ENCODE data around the gene TMSB10. TPM values are rescaled to one million over a fixed set of nuclear protein-coding genes. Genes with fewer than 3 reads are reported as not detected.
"Not testable (repeated sequence)": the region's sequence is repeated elsewhere in the genome, so short reads cannot be mapped to it uniquely, and the experiment has no call there.

The TMSB10 gene
- total and polyA plus RNA-seq, 2 of the 13 experiments (the other 11 are each of a cell fraction or from before 2014, with no cell fraction given) = 665 to 708 TPM

DNA sequence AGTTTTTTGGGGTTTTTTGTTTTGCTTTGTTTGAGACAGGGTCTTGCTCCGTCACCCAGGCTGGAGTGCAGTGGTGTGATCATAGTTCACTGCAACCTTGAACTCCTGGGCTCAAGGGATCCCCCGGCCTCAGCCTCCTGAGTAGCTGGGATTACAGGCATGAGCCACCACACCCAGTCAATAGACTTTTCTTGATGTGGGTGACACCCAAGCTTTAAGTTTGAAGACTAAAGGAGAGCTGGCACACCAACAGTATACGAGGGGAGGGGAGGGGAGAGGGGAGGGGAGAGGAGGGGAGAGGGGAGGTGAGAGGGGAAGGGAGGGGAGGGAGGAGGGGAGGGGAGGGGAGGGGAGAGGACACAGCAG is 40.4 kb downstream of the TMSB10 start:
- H4K20me1 ChIP-seq (ENCODE audit: insufficient read depth, low read length); H3K79me2 ChIP-seq (ENCODE audit: insufficient read depth, low read length); FAIRE-seq; in situ Hi-C loops (cut with HindIII; ENCODE audit: extremely low pct_ligation_motif_present, low pct_unique_long_range_greater_than_20kb); H3K27me3 ChIP-seq (ENCODE audit: control insufficient read depth in 1 of 2, insufficient read depth in 2 of 2, low read length in 2 of 2); DNase-seq (ENCODE audit: low spot score); H2AFZ ChIP-seq (ENCODE audit: low read length); BruUV-seq (replicated peaks); H3K36me3 ChIP-seq (replicated peaks in 1 of 2; ENCODE audit: control insufficient read depth in 1 of 2, insufficient read depth in 2 of 2, low read length in 2 of 2); H3K9me3 ChIP-seq (ENCODE audit: low read length): not testable (repeated sequence)
- ChIA-PET CTCF (ENCODE audit: low intra/inter-chr PET ratio, low total read pairs) (interaction anchor here (1.2 kb wide), 1 partner anchor 69 kb away, joined by 4 read pairs; no protein-coding TSS in a partner anchor), POLR2A (interaction anchor here (0.8 to 4.5 kb wide), 13 partner anchors 8 to 379 kb away, joined by 3 to 37 read pairs (median 6); partner anchors contain the start of genes KCMF1 and TMSB10)
- peak overlapping the region; percentile 57 for H3K9ac ChIP-seq (ENCODE audit: insufficient read depth, low read depth, low read length)
- intact Hi-C loops (cut with micrococcal nuclease; ENCODE audit: unreplicated experiment) = loop anchor here (2.0 kb wide), 1 partner anchor 19 kb away; no protein-coding TSS in a partner anchor
- H3K27ac ChIP-seq (ENCODE audit: extremely low read length, insufficient read depth, low read length) = peak overlapping the region; percentile 71
- peak; percentile 47; the same call in 1 of the 2 replicates for TF ChIP-seq HNF4A (CRISPR knock-in tag; IDR thresholded peaks at IDR 0.05)
- peak; percentile 63; the same call in 1 of the 2 replicates for TF ChIP-seq RXRA (CRISPR knock-in tag; IDR thresholded peaks at IDR 0.05)
- 0 out of 2 replicates have a peak, but pooled peaks have one; percentile 7 for TF ChIP-seq PRMT3 (CRISPR knock-in tag; IDR thresholded peaks at IDR 0.05; ENCODE audit: borderline replicate concordance, low read depth)
- TF ChIP-seq DNMT3B (CRISPR knock-in tag; conservative IDR thresholded peaks at IDR 0.05) = 0 out of 2 replicates have a peak, but pooled peaks have one; percentile 24
- TF ChIP-seq ZNF441 (CRISPR knock-in tag; IDR thresholded peaks at IDR 0.05; ENCODE audit: borderline replicate concordance) = 0 out of 2 replicates have a peak, but pooled peaks have one; percentile 26
- 0 out of 2 replicates have a peak, but pooled peaks have one; percentile 9 for TF ChIP-seq ZNF788 (CRISPR knock-in tag; IDR thresholded peaks at IDR 0.05; ENCODE audit: borderline replicate concordance)
- TF ChIP-seq, protein P1, sequence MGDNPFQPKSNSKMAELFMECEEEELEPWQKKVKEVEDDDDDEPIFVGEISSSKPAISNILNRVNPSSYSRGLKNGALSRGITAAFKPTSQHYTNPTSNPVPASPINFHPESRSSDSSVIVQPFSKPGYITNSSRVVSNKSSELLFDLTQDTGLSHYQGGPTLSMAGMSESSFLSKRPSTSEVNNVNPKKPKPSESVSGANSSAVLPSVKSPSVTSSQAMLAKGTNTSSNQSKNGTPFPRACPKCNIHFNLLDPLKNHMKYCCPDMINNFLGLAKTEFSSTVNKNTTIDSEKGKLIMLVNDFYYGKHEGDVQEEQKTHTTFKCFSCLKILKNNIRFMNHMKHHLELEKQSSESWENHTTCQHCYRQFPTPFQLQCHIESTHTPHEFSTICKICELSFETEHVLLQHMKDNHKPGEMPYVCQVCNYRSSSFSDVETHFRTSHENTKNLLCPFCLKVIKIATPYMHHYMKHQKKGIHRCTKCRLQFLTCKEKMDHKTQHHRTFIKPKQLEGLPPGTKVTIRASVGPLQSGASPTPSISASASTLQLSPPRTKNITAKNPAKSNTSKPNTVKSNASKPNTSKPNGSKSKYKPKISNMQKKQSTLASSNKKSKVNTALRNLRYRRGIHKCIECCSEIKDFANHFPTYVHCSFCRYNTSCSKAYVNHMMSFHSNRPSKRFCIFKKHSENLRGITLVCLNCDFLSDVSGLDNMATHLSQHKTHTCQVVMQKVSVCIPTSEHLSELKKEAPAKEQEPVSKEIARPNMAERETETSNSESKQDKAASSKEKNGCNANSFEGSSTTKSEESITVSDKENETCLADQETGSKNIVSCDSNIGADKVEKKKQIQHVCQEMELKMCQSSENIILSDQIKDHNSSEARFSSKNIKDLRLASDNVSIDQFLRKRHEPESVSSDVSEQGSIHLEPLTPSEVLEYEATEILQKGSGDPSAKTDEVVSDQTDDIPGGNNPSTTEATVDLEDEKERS (CRISPR knock-in tag; IDR thresholded peaks at IDR 0.05) = peak; percentile 73; the same call in 1 of the 2 replicates
- 0 out of 2 replicates have a peak, but pooled peaks have one; percentile 75 for TF ChIP-seq GZF1 (CRISPR knock-in tag; IDR thresholded peaks at IDR 0.05)
- TF ChIP-seq RARA (CRISPR knock-in tag; IDR thresholded peaks at IDR 0.05) = peak; percentile 92
- peak overlapping the region; percentile 91 for H3K4me2 ChIP-seq (ENCODE audit: low read depth, low read length)
- ATAC-seq = peak; percentile 13
- 10% methylated on average over 3 of the region's 3 CpGs for WGBS (ENCODE audit: low lambda C conversion rate)
- H3K4me1 ChIP-seq (ENCODE audit: insufficient read depth, low read length) = peaks cover 57% of the 10 kb centered on the region
- peak overlapping the region in 2 of 3 experiments; percentile 48 to 62; a peak in 3 of 6 replicates for H3K4me3 ChIP-seq (replicated peaks in 1 of 3; ENCODE audit: insufficient read depth in 1 of 3, low read depth in 2 of 3, low read length in 3 of 3)

Measured in HepG2 (cell line).